ENCODE measurements around the gene STN1. TPM values are rescaled to one million over a fixed set of nuclear protein-coding genes. Genes with fewer than 3 reads are reported as not detected.

Gene STN1
- total and polyA plus RNA-seq, 2 of the 8 experiments (the other 6 are each of a cell fraction or from before 2014, with no cell fraction given): 10.1 to 12.4 TPM

DNA sequence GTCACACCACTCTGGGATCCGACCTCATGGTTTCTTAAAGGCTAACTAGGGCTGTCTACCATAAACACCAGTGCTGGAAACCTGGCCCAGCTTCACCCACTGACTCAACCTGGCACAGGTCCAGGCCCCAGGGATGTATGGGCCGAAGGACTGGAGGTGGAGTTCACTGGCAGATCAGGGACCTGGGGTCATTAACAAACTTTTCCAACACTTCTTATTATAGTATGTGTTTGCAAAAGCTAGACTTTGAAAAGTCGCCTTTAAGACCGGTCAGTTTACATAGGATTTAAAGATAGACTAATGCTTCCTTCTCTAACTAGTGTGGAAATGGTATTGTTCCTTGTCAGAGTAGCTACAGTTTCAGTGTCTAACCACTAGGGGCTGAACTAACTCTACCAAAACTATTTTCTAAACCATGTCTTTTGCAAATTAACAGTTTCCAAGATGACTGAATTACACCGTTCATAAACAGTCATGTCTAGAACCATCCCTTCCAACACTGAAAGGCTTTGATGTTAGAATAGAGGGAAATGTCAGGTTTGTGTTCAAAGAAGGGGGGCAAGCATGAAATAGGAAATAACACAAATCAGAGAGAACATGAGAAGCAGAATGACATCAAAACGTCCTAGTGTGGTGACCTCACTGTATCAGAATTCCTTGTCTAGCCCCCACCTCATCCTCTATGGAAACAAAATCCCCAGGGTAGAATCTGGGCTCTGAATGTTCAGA lies 29.7 kb downstream of the STN1 start:
- Histone ChIP-seq H4K5ac (ENCODE audit: insufficient read length, low read depth, low read length) (no peak overlapping the region), H2BK15ac (ENCODE audit: low read length) (no peak overlapping the region), H3K4me2 (ENCODE audit: insufficient read depth in 1 of 2, low read depth in 2 of 2, low read length in 2 of 2) (no peak overlapping the region), H2BK5ac (ENCODE audit: low read depth, low read length) (no peak overlapping the region), H3K27ac (ENCODE audit: low read depth, low read length) (no peak overlapping the region), H2AFZ (ENCODE audit: low read length) (no peak overlapping the region), H3K79me1 (ENCODE audit: low read depth, low read length) (no peaks in the 10 kb centered on the region), H3K23me2 (ENCODE audit: low read depth, low read length) (no peaks in the 10 kb centered on the region), H3K14ac (ENCODE audit: insufficient read length) (no peak overlapping the region), H3K56ac (replicated peaks; ENCODE audit: insufficient read length, low read depth, low read length) (no peak overlapping the region), H3K9me3 (ENCODE audit: insufficient read depth in 2 of 2, low read depth in 1 of 2, low read length in 1 of 2) (no peaks in the 10 kb centered on the region), H3K4me3 (ENCODE audit: extremely low read depth in 1 of 4, insufficient read depth in 2 of 4, low read depth in 3 of 4, low read length in 4 of 4) (no peak overlapping the region), H2BK120ac (replicated peaks; ENCODE audit: low read depth, low read length) (no peak overlapping the region), H3K79me2 (ENCODE audit: control insufficient read depth in 1 of 2, insufficient read depth in 2 of 2, low read length in 2 of 2) (no peaks in the 10 kb centered on the region), H2BK12ac (ENCODE audit: low read depth, low read length) (no peak overlapping the region), H4K20me1 (replicated peaks in 1 of 2; ENCODE audit: control insufficient read depth in 1 of 2, insufficient read depth in 2 of 2, low read length in 2 of 2) (peaks cover 0 to 2% of the 10 kb centered on the region in 2 experiments), H2AK5ac (ENCODE audit: low read depth, low read length) (no peak overlapping the region), H3K9ac (replicated peaks in 1 of 4; ENCODE audit: extremely low read depth in 1 of 4, low read depth in 3 of 4, low read length in 3 of 4) (no peak overlapping the region), H3K27me3 (replicated peaks in 1 of 4; ENCODE audit: control insufficient read depth in 3 of 4, extremely low read depth in 1 of 4, insufficient read depth in 3 of 4, low read length in 3 of 4) (no peaks in the 10 kb centered on the region), H4K91ac (replicated peaks; ENCODE audit: insufficient read length, low read length) (no peak overlapping the region), H4K8ac (ENCODE audit: extremely low read depth, insufficient read depth, low read length) (no peak overlapping the region), H3K23ac (ENCODE audit: insufficient read length) (no peak overlapping the region), H3K36me3 (ENCODE audit: control insufficient read depth in 2 of 4, insufficient read depth in 4 of 4, low read length in 3 of 4) (peaks cover 0 to 2% (median 0%) of the 10 kb centered on the region in 4 experiments; a peak in 1 of 8 replicates), H3K4ac (replicated peaks; ENCODE audit: insufficient read length, low read depth, low read length) (no peak overlapping the region), H3K4me1 (replicated peaks in 1 of 4; ENCODE audit: control insufficient read depth in 3 of 4, insufficient read depth in 4 of 4, low read length in 3 of 4) (peaks cover 0 to 2% (median 0%) of the 10 kb centered on the region in 4 experiments; a peak in 1 of 7 replicates), H3K18ac (ENCODE audit: extremely low read depth, low read length) (no peak overlapping the region), H2BK20ac (ENCODE audit: low read length) (no peak overlapping the region)
- WGBS, 2 experiments (ENCODE audit: extremely low coverage in 1 of 2, insufficient coverage in 1 of 2, insufficient read length in 1 of 2, insufficient replicate concordance in 2 of 2, low coverage in 1 of 2, low lambda C conversion rate in 2 of 2, missing lambda C conversion rate in 1 of 2): 66% methylated on average over 6 of the region's 6 CpGs; no CpG with 5 or more reads in 1 of the 2 experiments
- DNase-seq (ENCODE audit: low read depth in 1 of 2, low spot score in 2 of 2) (no peak), FAIRE-seq (no peak)
- ChIA-PET POLR2A (ENCODE audit: partially characterized antibody) (interaction anchor here (0.6 kb wide), 1 partner anchor 13 kb away, joined by 3 read pairs; no protein-coding TSS in a partner anchor), CTCF (ENCODE audit: partially characterized antibody) (interaction anchor here (0.6 to 11.7 kb wide), 52 partner anchors 10 to 385 kb away, joined by 3 to 193 read pairs (median 4); partner anchors contain the start of gene SH3PXD2A)
- TF ChIP-seq KDM1A (IDR thresholded peaks at IDR 0.05; ENCODE audit: borderline replicate concordance, low read length) (no peak), RAD21 (IDR thresholded peaks at IDR 0.05 in 1 of 2, conservative IDR thresholded peaks at IDR 0.05 in 1 of 2; ENCODE audit: low read depth in 2 of 2, low read length in 2 of 2) (peak; percentile 88 to 89)
- TF ChIP-seq, protein P1, sequence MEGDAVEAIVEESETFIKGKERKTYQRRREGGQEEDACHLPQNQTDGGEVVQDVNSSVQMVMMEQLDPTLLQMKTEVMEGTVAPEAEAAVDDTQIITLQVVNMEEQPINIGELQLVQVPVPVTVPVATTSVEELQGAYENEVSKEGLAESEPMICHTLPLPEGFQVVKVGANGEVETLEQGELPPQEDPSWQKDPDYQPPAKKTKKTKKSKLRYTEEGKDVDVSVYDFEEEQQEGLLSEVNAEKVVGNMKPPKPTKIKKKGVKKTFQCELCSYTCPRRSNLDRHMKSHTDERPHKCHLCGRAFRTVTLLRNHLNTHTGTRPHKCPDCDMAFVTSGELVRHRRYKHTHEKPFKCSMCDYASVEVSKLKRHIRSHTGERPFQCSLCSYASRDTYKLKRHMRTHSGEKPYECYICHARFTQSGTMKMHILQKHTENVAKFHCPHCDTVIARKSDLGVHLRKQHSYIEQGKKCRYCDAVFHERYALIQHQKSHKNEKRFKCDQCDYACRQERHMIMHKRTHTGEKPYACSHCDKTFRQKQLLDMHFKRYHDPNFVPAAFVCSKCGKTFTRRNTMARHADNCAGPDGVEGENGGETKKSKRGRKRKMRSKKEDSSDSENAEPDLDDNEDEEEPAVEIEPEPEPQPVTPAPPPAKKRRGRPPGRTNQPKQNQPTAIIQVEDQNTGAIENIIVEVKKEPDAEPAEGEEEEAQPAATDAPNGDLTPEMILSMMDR (IDR thresholded peaks at IDR 0.05; ENCODE audit: control extremely low read depth in 1 of 3, insufficient read depth in 1 of 3, low read depth in 1 of 3, low read length in 3 of 3): peak in 2 of 3 experiments; percentile 49 to 85; a peak in 2 of 4 replicates

Data from H1 (cell line).